ENCODE results near the gene TTYH1. TPM values are rescaled to one million over a fixed set of nuclear protein-coding genes. Genes with fewer than 3 reads are reported as not detected.

The TTYH1 gene
- total and polyA plus RNA-seq, 4 donors = 0.05 to 0.46 (median 0.18) TPM; not detected in 1

GRCh38 chr19:54418930-54419800, 3.9 kb downstream of the TTYH1 start:
- no peak overlapping the region for H3K27ac ChIP-seq (ENCODE audit: low read depth in 1 of 2, low read length in 1 of 2)
- H3K4me1 ChIP-seq (ENCODE audit: control insufficient read depth in 5 of 5, insufficient read depth in 5 of 5, low read length in 5 of 5) = peaks cover 0 to 17% (median 6%) of the 10 kb centered on the region in 5 donors
- H3K9me3 ChIP-seq (ENCODE audit: control insufficient read depth in 4 of 4, insufficient read depth in 3 of 4, low read length in 3 of 4) = peaks cover 0 to 6% (median 0%) of the 10 kb centered on the region in 4 donors
- WGBS, 2 donors = 78 to 83% methylated on average over 26 of the region's 26 CpGs
- TF ChIP-seq, protein P1, sequence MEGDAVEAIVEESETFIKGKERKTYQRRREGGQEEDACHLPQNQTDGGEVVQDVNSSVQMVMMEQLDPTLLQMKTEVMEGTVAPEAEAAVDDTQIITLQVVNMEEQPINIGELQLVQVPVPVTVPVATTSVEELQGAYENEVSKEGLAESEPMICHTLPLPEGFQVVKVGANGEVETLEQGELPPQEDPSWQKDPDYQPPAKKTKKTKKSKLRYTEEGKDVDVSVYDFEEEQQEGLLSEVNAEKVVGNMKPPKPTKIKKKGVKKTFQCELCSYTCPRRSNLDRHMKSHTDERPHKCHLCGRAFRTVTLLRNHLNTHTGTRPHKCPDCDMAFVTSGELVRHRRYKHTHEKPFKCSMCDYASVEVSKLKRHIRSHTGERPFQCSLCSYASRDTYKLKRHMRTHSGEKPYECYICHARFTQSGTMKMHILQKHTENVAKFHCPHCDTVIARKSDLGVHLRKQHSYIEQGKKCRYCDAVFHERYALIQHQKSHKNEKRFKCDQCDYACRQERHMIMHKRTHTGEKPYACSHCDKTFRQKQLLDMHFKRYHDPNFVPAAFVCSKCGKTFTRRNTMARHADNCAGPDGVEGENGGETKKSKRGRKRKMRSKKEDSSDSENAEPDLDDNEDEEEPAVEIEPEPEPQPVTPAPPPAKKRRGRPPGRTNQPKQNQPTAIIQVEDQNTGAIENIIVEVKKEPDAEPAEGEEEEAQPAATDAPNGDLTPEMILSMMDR (IDR thresholded peaks at IDR 0.05; ENCODE audit: control extremely low read depth, extremely low read depth) = no peak
- DNase-seq = no peak
- H3K9ac ChIP-seq (ENCODE audit: insufficient read depth in 1 of 2, low read length in 2 of 2) = no peak overlapping the region
- H3K36me3 ChIP-seq (ENCODE audit: control insufficient read depth in 4 of 4, insufficient read depth in 4 of 4, low read length in 4 of 4) = no peaks in the 10 kb centered on the region
- ATAC-seq (ENCODE audit: insufficient read depth, low FRiP score) = no peak
- no peak overlapping the region for H3K4me3 ChIP-seq
- peaks cover 11 to 29% (median 28%) of the 10 kb centered on the region in 3 donors for H3K27me3 ChIP-seq (ENCODE audit: control insufficient read depth in 3 of 3, insufficient read depth in 3 of 3, low read length in 2 of 3)

DNA sequence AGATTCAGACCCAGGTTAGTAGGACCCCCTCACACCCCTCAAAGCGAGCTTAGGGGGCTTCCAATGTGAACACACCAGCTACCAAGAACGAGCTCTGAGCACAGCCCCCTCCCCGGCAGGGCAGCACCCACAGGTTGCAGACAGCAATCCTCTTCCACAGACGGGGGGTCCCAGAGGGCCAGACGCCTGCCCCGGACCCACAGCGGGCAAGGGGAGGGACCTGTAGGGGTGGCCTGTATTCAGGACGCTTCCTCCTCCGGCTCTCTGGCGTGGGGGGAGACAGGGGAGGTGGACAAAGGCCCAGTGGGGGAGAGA, 4.8 kb downstream of the TTYH1 start:
- Histone ChIP-seq H3K4me3 (no peak overlapping the region), H3K9ac (ENCODE audit: insufficient read depth in 1 of 2, low read length in 2 of 2) (no peak overlapping the region), H3K27me3 (ENCODE audit: control insufficient read depth in 3 of 3, insufficient read depth in 3 of 3, low read length in 2 of 3) (peaks cover 11 to 21% (median 20%) of the 10 kb centered on the region in 3 donors), H3K9me3 (ENCODE audit: control insufficient read depth in 4 of 4, insufficient read depth in 3 of 4, low read length in 3 of 4) (peaks cover 0 to 6% (median 0%) of the 10 kb centered on the region in 4 donors), H3K27ac (ENCODE audit: low read depth in 1 of 2, low read length in 1 of 2) (no peak overlapping the region), H3K4me1 (ENCODE audit: control insufficient read depth in 5 of 5, insufficient read depth in 5 of 5, low read length in 5 of 5) (peaks cover 0 to 17% (median 6%) of the 10 kb centered on the region in 5 donors), H3K36me3 (ENCODE audit: control insufficient read depth in 4 of 4, insufficient read depth in 4 of 4, low read length in 4 of 4) (no peaks in the 10 kb centered on the region)
- no peak for ATAC-seq (ENCODE audit: insufficient read depth, low FRiP score)
- TF ChIP-seq, protein P1 (IDR thresholded peaks at IDR 0.05; ENCODE audit: control extremely low read depth, extremely low read depth) = no peak
- DNase-seq = no peak
- 35 to 42% methylated on average over 10 of the region's 10 CpGs for WGBS, 2 donors

GRCh38 chr19:54420383-54421168, 5.3 kb downstream of the TTYH1 start:
- peaks cover 8 to 20% (median 19%) of the 10 kb centered on the region in 3 donors for H3K27me3 ChIP-seq (ENCODE audit: control insufficient read depth in 3 of 3, insufficient read depth in 3 of 3, low read length in 2 of 3)
- ATAC-seq (ENCODE audit: insufficient read depth, low FRiP score) (no peak), DNase-seq (peak; percentile 45 to 76 (median 64))
- H3K9me3 ChIP-seq (ENCODE audit: control insufficient read depth in 4 of 4, insufficient read depth in 3 of 4, low read length in 3 of 4) = peaks cover 0 to 6% (median 0%) of the 10 kb centered on the region in 4 donors
- no peaks in the 10 kb centered on the region for H3K36me3 ChIP-seq (ENCODE audit: control insufficient read depth in 4 of 4, insufficient read depth in 4 of 4, low read length in 4 of 4)
- TF ChIP-seq, protein P1 (IDR thresholded peaks at IDR 0.05; ENCODE audit: control extremely low read depth, extremely low read depth) = no peak
- H3K4me3 ChIP-seq = no peak overlapping the region
- H3K9ac ChIP-seq (ENCODE audit: insufficient read depth in 1 of 2, low read length in 2 of 2) = no peak overlapping the region
- H3K4me1 ChIP-seq (ENCODE audit: control insufficient read depth in 5 of 5, insufficient read depth in 5 of 5, low read length in 5 of 5) = peaks cover 0 to 17% (median 5%) of the 10 kb centered on the region in 5 donors
- WGBS, 2 donors = 20 to 30% methylated on average over 23 to 37 of the region's 37 CpGs
- no peak overlapping the region for H3K27ac ChIP-seq (ENCODE audit: low read depth in 1 of 2, low read length in 1 of 2)

Data from lung (tissue), 12 donors.